ENCODE data around the gene RIC8A.

Gene RIC8A

DNA sequence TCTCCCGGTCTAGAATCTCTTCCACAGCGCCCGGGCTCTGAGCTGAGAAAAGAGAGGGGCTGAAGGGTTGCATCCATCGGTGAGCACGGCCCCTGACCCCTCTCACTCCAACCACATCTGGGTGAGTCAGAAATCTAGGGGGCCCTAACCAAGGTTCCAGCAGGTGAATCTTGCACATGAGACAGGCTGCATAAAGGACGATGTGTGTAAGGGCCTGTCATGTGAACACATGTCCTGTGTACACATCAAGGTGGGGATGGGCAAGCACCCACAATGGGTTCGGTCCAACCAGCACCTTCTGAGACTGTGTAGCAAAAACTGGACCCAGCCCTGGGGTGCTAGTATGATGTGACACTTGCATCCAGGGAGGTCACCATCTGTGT lies 1.5 kb upstream of the RIC8A start:
- TF ChIP-seq, protein P1, sequence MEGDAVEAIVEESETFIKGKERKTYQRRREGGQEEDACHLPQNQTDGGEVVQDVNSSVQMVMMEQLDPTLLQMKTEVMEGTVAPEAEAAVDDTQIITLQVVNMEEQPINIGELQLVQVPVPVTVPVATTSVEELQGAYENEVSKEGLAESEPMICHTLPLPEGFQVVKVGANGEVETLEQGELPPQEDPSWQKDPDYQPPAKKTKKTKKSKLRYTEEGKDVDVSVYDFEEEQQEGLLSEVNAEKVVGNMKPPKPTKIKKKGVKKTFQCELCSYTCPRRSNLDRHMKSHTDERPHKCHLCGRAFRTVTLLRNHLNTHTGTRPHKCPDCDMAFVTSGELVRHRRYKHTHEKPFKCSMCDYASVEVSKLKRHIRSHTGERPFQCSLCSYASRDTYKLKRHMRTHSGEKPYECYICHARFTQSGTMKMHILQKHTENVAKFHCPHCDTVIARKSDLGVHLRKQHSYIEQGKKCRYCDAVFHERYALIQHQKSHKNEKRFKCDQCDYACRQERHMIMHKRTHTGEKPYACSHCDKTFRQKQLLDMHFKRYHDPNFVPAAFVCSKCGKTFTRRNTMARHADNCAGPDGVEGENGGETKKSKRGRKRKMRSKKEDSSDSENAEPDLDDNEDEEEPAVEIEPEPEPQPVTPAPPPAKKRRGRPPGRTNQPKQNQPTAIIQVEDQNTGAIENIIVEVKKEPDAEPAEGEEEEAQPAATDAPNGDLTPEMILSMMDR (IDR thresholded peaks at IDR 0.05; ENCODE audit: low read depth, low read length) = no peak
- peak overlapping the region; percentile 90 for H3K4me3 ChIP-seq (ENCODE audit: low read depth, low read length)
- in situ Hi-C loops (cut with HindIII; ENCODE audit: low sequenced_read_pairs) = no loop called here
- DNase-seq (ENCODE audit: low read depth, low spot score) = no peak

DNA sequence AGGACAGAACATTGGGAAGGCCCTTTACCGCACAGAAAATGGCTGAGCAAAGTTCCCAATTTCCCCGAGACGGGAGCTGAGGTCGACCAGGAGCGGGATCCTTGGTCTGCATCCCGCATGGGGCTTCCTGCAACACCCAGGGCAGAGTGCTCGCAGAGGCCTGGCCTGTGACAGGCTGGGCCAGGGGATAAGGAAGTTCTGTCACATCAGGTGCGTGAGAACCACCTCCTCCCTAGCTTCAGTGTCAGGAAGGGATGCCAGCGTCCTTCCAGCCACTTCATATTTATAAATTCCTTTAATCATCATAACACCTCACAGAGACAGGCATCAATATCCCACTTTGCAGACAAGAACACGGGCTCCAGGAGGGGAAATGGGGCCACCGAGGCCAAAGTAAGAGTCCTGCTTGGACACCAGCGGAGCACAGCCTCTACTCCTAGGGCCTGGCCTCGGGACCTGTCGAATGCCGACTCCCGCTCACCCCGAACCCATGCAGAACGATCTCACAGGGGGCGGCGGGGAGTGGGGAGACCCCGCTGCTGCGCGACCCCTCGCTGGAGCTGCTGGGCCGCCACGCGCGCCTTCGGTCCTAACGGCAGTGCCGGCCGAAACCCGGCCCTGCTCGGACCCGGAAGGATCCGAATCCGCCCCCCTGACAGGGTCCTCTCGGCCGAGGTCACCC lies 841 bp upstream of the RIC8A start:
- peak overlapping the region; percentile 90 for H3K4me3 ChIP-seq (ENCODE audit: low read depth, low read length)
- in situ Hi-C loops (cut with HindIII; ENCODE audit: low sequenced_read_pairs) = no loop called here
- TF ChIP-seq, protein P1 (IDR thresholded peaks at IDR 0.05; ENCODE audit: low read depth, low read length) = no peak
- DNase-seq (ENCODE audit: low read depth, low spot score) = no peak

DNA sequence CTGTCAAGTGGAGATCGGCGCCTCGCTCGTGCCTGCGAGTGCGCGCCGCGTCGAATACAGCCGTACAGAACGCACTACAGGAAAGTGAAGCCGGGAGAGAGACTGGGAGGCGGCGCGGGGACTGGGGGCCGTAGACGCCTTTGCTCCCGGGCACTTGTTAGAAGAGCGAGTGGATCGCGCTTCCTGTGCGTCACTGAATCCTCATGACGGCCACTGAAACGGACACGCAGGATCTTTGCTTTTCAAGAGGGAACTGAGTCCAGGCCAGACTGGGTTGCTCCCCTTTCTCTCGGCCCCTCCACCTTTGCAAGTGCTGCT lies 314 bp downstream of the RIC8A start:
- in situ Hi-C loops (cut with HindIII; ENCODE audit: low sequenced_read_pairs) = no loop called here
- TF ChIP-seq, protein P1 (IDR thresholded peaks at IDR 0.05; ENCODE audit: low read depth, low read length) = no peak
- no peak for DNase-seq (ENCODE audit: low read depth, low spot score)
- peak overlapping the region; percentile 90 for H3K4me3 ChIP-seq (ENCODE audit: low read depth, low read length)

DNA sequence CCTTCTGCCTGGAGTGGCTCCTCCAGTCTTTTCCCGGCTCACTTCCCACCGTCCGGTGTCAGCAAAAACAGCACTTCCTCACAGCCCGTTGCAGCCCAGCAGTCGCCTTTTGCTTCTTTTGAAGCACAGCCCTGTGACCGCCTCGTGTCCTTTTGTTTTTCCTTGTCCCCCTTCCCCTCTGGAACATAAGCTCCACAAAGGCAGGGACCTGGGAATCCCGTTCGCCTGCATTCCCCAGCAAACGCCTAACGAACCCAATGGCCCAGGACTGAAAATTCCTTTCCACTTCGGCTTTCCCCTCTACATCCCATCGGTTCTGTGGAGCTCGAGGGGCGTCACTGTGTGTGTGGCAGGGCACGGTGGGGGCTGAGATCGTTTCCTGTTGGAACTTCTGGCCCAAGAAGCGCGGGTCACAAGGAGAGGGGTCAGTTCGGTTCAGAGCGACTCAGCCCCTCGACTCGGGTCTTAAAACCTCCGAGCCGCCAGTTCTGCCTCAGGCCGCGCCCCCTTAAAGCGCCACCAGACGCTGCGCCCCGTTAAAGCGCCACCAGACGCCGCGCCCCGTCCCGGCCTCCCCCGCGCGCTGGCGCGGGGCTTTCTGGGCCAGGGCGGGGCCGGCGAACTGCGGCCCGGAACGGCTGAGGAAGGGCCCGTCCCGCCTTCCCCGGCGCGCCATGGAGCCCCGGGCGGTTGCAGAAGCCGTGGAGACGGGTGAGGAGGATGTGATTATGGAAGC lies 841 bp downstream of the RIC8A start:
- peak overlapping the region; percentile 90 for H3K4me3 ChIP-seq (ENCODE audit: low read depth, low read length)
- in situ Hi-C loops (cut with HindIII; ENCODE audit: low sequenced_read_pairs) = no loop called here
- TF ChIP-seq, protein P1 (IDR thresholded peaks at IDR 0.05; ENCODE audit: low read depth, low read length) = no peak
- DNase-seq (ENCODE audit: low read depth, low spot score) = peak; percentile 75

DNA sequence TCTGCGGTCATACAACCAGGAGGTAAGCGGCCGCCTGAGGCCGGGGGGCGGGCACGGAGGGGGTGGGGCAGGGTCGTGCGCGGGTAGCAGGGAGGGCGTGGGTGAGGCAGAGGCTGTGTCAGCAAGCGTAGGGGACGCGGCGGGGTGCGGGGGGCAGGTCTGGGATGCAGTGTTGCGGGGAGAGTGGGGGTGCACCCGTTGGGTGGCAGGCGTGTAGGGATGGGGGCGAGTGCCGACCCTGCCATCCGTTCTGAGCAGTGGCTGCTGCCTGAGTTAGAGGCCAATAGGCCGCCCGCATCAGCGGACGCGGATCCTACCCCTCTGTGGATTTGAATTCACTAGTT lies 1.4 kb downstream of the RIC8A start:
- no peak for DNase-seq (ENCODE audit: low read depth, low spot score)
- TF ChIP-seq, protein P1 (IDR thresholded peaks at IDR 0.05; ENCODE audit: low read depth, low read length) = no peak
- peak overlapping the region; percentile 90 for H3K4me3 ChIP-seq (ENCODE audit: low read depth, low read length)
- in situ Hi-C loops (cut with HindIII; ENCODE audit: low sequenced_read_pairs) = no loop called here

DNA sequence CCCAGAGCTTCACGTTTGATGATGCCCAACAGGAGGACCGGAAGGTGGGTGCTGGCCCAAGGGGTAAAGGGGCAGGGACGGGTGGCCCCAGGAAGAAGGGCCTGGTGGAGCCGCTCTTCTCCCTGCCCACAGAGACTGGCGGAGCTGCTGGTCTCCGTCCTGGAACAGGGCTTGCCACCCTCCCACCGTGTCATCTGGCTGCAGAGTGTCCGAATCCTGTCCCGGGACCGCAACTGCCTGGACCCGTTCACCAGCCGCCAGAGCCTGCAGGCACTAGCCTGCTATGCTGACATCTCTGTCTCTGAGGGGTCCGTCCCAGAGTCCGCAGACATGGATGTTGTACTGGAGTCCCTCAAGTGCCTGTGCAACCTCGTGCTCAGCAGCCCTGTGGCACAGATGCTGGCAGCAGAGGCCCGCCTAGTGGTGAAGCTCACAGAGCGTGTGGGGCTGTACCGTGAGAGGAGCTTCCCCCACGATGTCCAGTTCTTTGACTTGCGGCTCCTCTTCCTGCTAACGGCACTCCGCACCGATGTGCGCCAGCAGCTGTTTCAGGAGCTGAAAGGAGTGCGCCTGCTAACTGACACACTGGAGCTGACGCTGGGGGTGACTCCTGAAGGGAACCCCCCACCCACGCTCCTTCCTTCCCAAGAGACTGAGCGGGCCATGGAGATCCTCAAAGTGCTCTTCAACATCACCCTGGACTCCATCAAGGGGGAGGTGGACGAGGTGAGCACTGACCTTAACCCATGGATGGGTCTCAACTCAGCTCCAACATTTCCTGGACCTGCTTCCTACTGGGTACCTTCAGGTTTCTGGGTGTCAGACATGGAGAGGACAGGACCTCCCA lies 2.0 kb downstream of the RIC8A start:
- TF ChIP-seq, protein P1 (IDR thresholded peaks at IDR 0.05; ENCODE audit: low read depth, low read length) = no peak
- DNase-seq (ENCODE audit: low read depth, low spot score) = no peak
- in situ Hi-C loops (cut with HindIII; ENCODE audit: low sequenced_read_pairs) = no loop called here
- H3K4me3 ChIP-seq (ENCODE audit: low read depth, low read length) = peak overlapping the region; percentile 90
